Esophagus muscularis mucosa (tissue), 4 donors: ENCODE results near the gene MYCBP2. TPM values are rescaled to one million over a fixed set of nuclear protein-coding genes. Genes with fewer than 3 reads are reported as not detected.
"Not testable (repeated sequence)": the region's sequence is repeated elsewhere in the genome, so short reads cannot be mapped to it uniquely, and the experiment has no call there.

ENCODE experiments used
- DNase-seq: peaks from one replicate; pipeline ENCODE4 v3.0.0-alpha.2; 2017; ENCODE audit errors: extremely low spot score
- H3K27ac ChIP-seq, 4 donors: fragments of 200-600 bp; sonication (generic); replicated peaks in 1 of 4; 1 replicate in 3 of 4; 2 replicates in 1 of 4; pipeline ENCODE4 v1.5.1; 2016 to 2019; ENCODE audit warnings: mild to moderate bottlenecking in 1 of 4
- H3K27me3 ChIP-seq, 4 donors: fragments of 200-600 bp; sonication (generic); one replicate each; pipeline versions ENCODE4 v1.5.1 to v1.6.0; 2016 to 2019
- H3K36me3 ChIP-seq, 4 donors: fragments of 200-600 bp; sonication (generic); one replicate each; pipeline ENCODE4 v1.5.1; 2016 to 2019
- H3K4me1 ChIP-seq, 4 donors: fragments of 200-600 bp; sonication (generic); one replicate each; pipeline ENCODE4 v1.5.1; 2016 to 2019
- H3K4me3 ChIP-seq, 4 donors: fragments of 200-600 bp; sonication (generic); 1 replicate in 2 of 4; 2 replicates in 2 of 4; pipeline ENCODE4 v1.5.1; 2016 to 2019; ENCODE audit warnings: mild to moderate bottlenecking in 4 of 4, moderate library complexity in 1 of 4
- H3K9me3 ChIP-seq, 4 donors: fragments of 200-600 bp; sonication (generic); 1 replicate in 3 of 4; 2 replicates in 1 of 4; pipeline ENCODE4 v1.5.1; 2016 to 2019
- CTCF ChIP-seq, 3 experiments: fragments of 200-600 bp in 2 of 3; fragments of 450-650 bp in 1 of 3; sonication (generic) in 2 of 3; IDR thresholded peaks; one replicate each; pipeline ENCODE4 v1.5.1; 2017 to 2019; ENCODE audit warnings: antibody characterized with exemption in 3 of 3, mild to moderate bottlenecking in 2 of 3, moderate library complexity in 1 of 3
- EP300 ChIP-seq: sonication (generic); formaldehyde crosslinking; IDR thresholded peaks from one replicate; pipeline ENCODE4 v1.6.1; 2017; ENCODE audit warnings: antibody characterized with exemption
- POLR2A ChIP-seq: fragments of 450-650 bp; IDR thresholded peaks from one replicate; pipeline ENCODE4 v1.6.1; 2017; ENCODE audit warnings: antibody characterized with exemption, moderate library complexity, mild to moderate bottlenecking, low read depth
- POLR2AphosphoS5 ChIP-seq, 2 donors: sonication (generic); formaldehyde crosslinking; IDR thresholded peaks; one replicate each; pipeline ENCODE4 v1.6.1; 2017; ENCODE audit warnings: antibody characterized with exemption in 2 of 2
- WGBS: methylation state at CpG from one replicate; pipeline ENCODE4 v1.1.5; 2018; 5-methylcytosine and 5-hydroxymethylcytosine counted together
- intact Hi-C: fragments of 100-400 bp; cut with DNase I; formaldehyde crosslinking; loops from one replicate; pipeline ENCODE4 v1.15.1; 2023
- total RNA-seq, 4 donors: library from RNA; depleted of rRNA; stranded (reverse); fragments of >200 nt; gene quantifications; one replicate each; pipeline versions ENCODE4 v1.1.0 to v1.2.1, GENCODE V29; 2016

Gene MYCBP2
- total RNA-seq, 4 donors from 2014 or later = 96.1 to 117 (median 108) TPM

GRCh38 chr13:77262198-77262597, 64.7 kb downstream of the MYCBP2 start:
- H3K36me3 ChIP-seq = peaks cover 0 to 63% (median 35%) of the 10 kb centered on the region in 4 donors
- intact Hi-C loops = no loop called here
- H3K4me3 ChIP-seq = no peak overlapping the region
- H3K27me3 ChIP-seq = no peaks in the 10 kb centered on the region
- 98% methylated on average over 2 of the region's 2 CpGs for WGBS
- TF ChIP-seq CTCF (IDR thresholded peaks at IDR 0.05) = no peak
- TF ChIP-seq POLR2A = no peak
- no peak for TF ChIP-seq POLR2AphosphoS5 (IDR thresholded peaks at IDR 0.05)
- TF ChIP-seq EP300 = no peak
- no peak for DNase-seq
- no peak overlapping the region for H3K27ac ChIP-seq
- H3K4me1 ChIP-seq = no peaks in the 10 kb centered on the region
- H3K9me3 ChIP-seq = no peaks in the 10 kb centered on the region

GRCh38 chr13:77250975-77251374, 75.9 kb downstream of the MYCBP2 start:
- no peak for DNase-seq
- H3K4me3 ChIP-seq = no peak overlapping the region
- no peak overlapping the region for H3K27ac ChIP-seq
- H3K36me3 ChIP-seq = peaks cover 0 to 28% (median 4%) of the 10 kb centered on the region in 4 donors
- WGBS = 77% methylated on average over 3 of the region's 3 CpGs
- H3K4me1 ChIP-seq = no peaks in the 10 kb centered on the region
- H3K9me3 ChIP-seq = no peaks in the 10 kb centered on the region
- no peak for TF ChIP-seq POLR2AphosphoS5 (IDR thresholded peaks at IDR 0.05)
- no peak for TF ChIP-seq EP300
- TF ChIP-seq POLR2A = no peak
- no peak for TF ChIP-seq CTCF (IDR thresholded peaks at IDR 0.05)
- intact Hi-C loops = no loop called here
- no peaks in the 10 kb centered on the region for H3K27me3 ChIP-seq

GRCh38 chr13:77245224-77245623, 81.7 kb downstream of the MYCBP2 start:
- H3K9me3 ChIP-seq, H3K4me3 ChIP-seq, DNase-seq, H3K27me3 ChIP-seq, H3K27ac ChIP-seq, intact Hi-C loops, H3K4me1 ChIP-seq: not testable (repeated sequence)
- 93% methylated on average over 2 of the region's 2 CpGs for WGBS
- peaks cover 7 to 58% (median 31%) of the 10 kb centered on the region in 4 donors for H3K36me3 ChIP-seq

- WGBS = 100% methylated on average over 3 of the region's 3 CpGs
- TF ChIP-seq POLR2AphosphoS5 (IDR thresholded peaks at IDR 0.05) = no peak
- no peak for TF ChIP-seq POLR2A
- no peak for TF ChIP-seq CTCF (IDR thresholded peaks at IDR 0.05)
- no peak for TF ChIP-seq EP300
- Histone ChIP-seq H3K4me1 (no peaks in the 10 kb centered on the region), H3K9me3 (no peaks in the 10 kb centered on the region), H3K36me3 (peaks cover 10 to 50% (median 31%) of the 10 kb centered on the region in 4 donors), H3K4me3 (no peak overlapping the region), H3K27ac (no peak overlapping the region), H3K27me3 (no peaks in the 10 kb centered on the region)
- DNase-seq = no peak
- intact Hi-C loops = no loop called here
Measured at GRCh38 chr13:77239312-77239711, 87.6 kb downstream of the MYCBP2 start.

- Histone ChIP-seq H3K27me3 (no peaks in the 10 kb centered on the region), H3K9me3 (no peaks in the 10 kb centered on the region), H3K4me3 (no peak overlapping the region), H3K4me1 (no peaks in the 10 kb centered on the region), H3K27ac (no peak overlapping the region), H3K36me3 (peaks cover under 1 to 32% (median 7%) of the 10 kb centered on the region in 4 donors)
- DNase-seq = no peak
- TF ChIP-seq POLR2A = no peak
- no peak for TF ChIP-seq POLR2AphosphoS5 (IDR thresholded peaks at IDR 0.05)
- TF ChIP-seq CTCF (IDR thresholded peaks at IDR 0.05) = no peak
- no peak for TF ChIP-seq EP300
- intact Hi-C loops = no loop called here
Measured at GRCh38 chr13:77235456-77236022, 91.4 kb downstream of the MYCBP2 start.
